Activated CD4-positive, alpha-beta T cell treated with anti-CD3 and anti-CD28 coated beads for 48 hours (primary cell): ENCODE data around the gene MMP24OS.

ENCODE experiments used
- DNase-seq: peaks from one replicate; pipeline ENCODE4 v3.0.0-alpha.2; 2020

The MMP24OS gene

GRCh38 chr20:35243986-35244385 lies 33.9 kb downstream of the MMP24OS start:
- DNase-seq, result no peak

- DNase-seq, result no peak
Observed at GRCh38 chr20:35243317-35243716, 34.6 kb downstream of the MMP24OS start.

GRCh38 chr20:35240811-35241293 lies 37.1 kb downstream of the MMP24OS start:
- DNase-seq, result no peak

GRCh38 chr20:35240083-35240810 lies 37.7 kb downstream of the MMP24OS start:
- DNase-seq, result no peak

- DNase-seq, result no peak
Observed at GRCh38 chr20:35238735-35239134, 39.2 kb downstream of the MMP24OS start.

GRCh38 chr20:35238170-35238569 lies 39.8 kb downstream of the MMP24OS start:
- DNase-seq, result no peak

GRCh38 chr20:35237486-35237885 lies 40.4 kb downstream of the MMP24OS start:
- DNase-seq, result no peak

GRCh38 chr20:35235881-35236280 lies 42.0 kb downstream of the MMP24OS start:
- no peak for DNase-seq

- no peak for DNase-seq
Observed at GRCh38 chr20:35232575-35232974, 45.3 kb downstream of the MMP24OS start.

- peak; percentile 63 for DNase-seq
Observed at GRCh38 chr20:35226884-35227681, 50.8 kb downstream of the MMP24OS start.
